Loucy (cell line): ENCODE measurements around the gene TIMP2.

Experiments used
- H2AFZ ChIP-seq: fragments of 200-600 bp; sonication (generic); 2 replicates; pipeline ENCODE4 v1.6.0; 2016; ENCODE audit warnings: antibody characterized with exemption, mild to moderate bottlenecking, low read length, moderate library complexity
- H3F3A ChIP-seq: fragments of 200-600 bp; 2 replicates; pipeline ENCODE4 v1.6.0; 2016; ENCODE audit warnings: antibody characterized with exemption, low read depth, mild to moderate bottlenecking
- H3K27me3 ChIP-seq: fragments of 200-600 bp; sonication (generic); 2 replicates; pipeline ENCODE4 v1.6.1; 2014; ENCODE audit warnings: low read length, mild to moderate bottlenecking; ENCODE audit not compliant: insufficient read depth, poor library complexity, severe bottlenecking
- H3K36me3 ChIP-seq: fragments of 200-600 bp; sonication (generic); 2 replicates; pipeline ENCODE4 v1.6.1; 2016; ENCODE audit warnings: low read length; ENCODE audit not compliant: insufficient read depth
- H3K4me1 ChIP-seq: fragments of 200-600 bp; sonication (generic); 2 replicates; pipeline ENCODE4 v1.5.1; 2014; ENCODE audit warnings: low read length, mild to moderate bottlenecking; ENCODE audit not compliant: insufficient read depth, poor library complexity, severe bottlenecking
- H3K4me2 ChIP-seq: fragments of 200-600 bp; sonication (generic); 2 replicates; pipeline ENCODE4 v1.6.0; 2014; ENCODE audit warnings: antibody characterized with exemption, low read length, low read depth, mild to moderate bottlenecking; ENCODE audit not compliant: poor library complexity, severe bottlenecking
- H3K4me3 ChIP-seq: fragments of 200-600 bp; sonication (generic); 2 replicates; pipeline ENCODE4 v1.5.1; 2014; ENCODE audit warnings: low read length, mild to moderate bottlenecking, mixed read lengths; ENCODE audit not compliant: poor library complexity, severe bottlenecking
- H3K79me2 ChIP-seq: fragments of 200-600 bp; sonication (generic); 2 replicates; pipeline ENCODE4 v1.6.1; 2014; ENCODE audit warnings: low read length; ENCODE audit not compliant: insufficient read depth
- H3K9ac ChIP-seq: fragments of 200-600 bp; sonication (generic); 2 replicates; pipeline ENCODE4 v1.6.0; 2014; ENCODE audit warnings: mild to moderate bottlenecking, low read depth, low read length, moderate library complexity; ENCODE audit not compliant: poor library complexity, severe bottlenecking
- H3K9me2 ChIP-seq: fragments of 200-600 bp; sonication (generic); replicated peaks from 2 replicates; pipeline ENCODE4 v1.6.1; 2016; ENCODE audit warnings: low read depth, low read length, mixed read lengths
- H3K9me3 ChIP-seq: fragments of 200-600 bp; sonication (generic); 2 replicates; pipeline ENCODE4 v1.6.1; 2014; ENCODE audit warnings: mild to moderate bottlenecking, antibody characterized with exemption, low read length, low read depth; ENCODE audit not compliant: insufficient read depth
- H4K20me1 ChIP-seq: fragments of 200-600 bp; sonication (generic); 2 replicates; pipeline ENCODE4 v1.6.0; 2014; ENCODE audit warnings: antibody characterized with exemption, low read length, mild to moderate bottlenecking; ENCODE audit not compliant: insufficient read depth, poor library complexity, severe bottlenecking
- CTCF ChIP-seq: fragments of 200-600 bp; sonication (generic); conservative IDR thresholded peaks from 2 replicates; pipeline ENCODE4 v1.5.1; 2014; ENCODE audit warnings: mild to moderate bottlenecking, antibody characterized with exemption, low read length
- EZH2phosphoT487 ChIP-seq: fragments of 200-600 bp; IDR thresholded peaks from 2 replicates; pipeline ENCODE4 v1.6.1; 2018; ENCODE audit warnings: antibody characterized with exemption, mild to moderate bottlenecking, moderate library complexity, borderline replicate concordance

The TIMP2 gene

GRCh38 chr17:78972507-78973105 lies 47.4 kb upstream of the TIMP2 start:
- Histone ChIP-seq H3K4me2 (no peak overlapping the region), H3K4me3 (no peak overlapping the region), H3K4me1 (no peaks in the 10 kb centered on the region), H3K79me2 (no peaks in the 10 kb centered on the region), H3K27me3 (no peaks in the 10 kb centered on the region), H3K36me3 (no peaks in the 10 kb centered on the region), H2AFZ (no peak overlapping the region), H3K9ac (no peak overlapping the region), H4K20me1 (no peaks in the 10 kb centered on the region), H3K9me2 (no peaks in the 10 kb centered on the region), H3K9me3 (no peaks in the 10 kb centered on the region), H3F3A (no peaks in the 10 kb centered on the region)
- TF ChIP-seq EZH2phosphoT487 = no peak
- TF ChIP-seq CTCF = no peak

- Histone ChIP-seq H3K4me3 (no peak overlapping the region), H4K20me1 (no peaks in the 10 kb centered on the region), H3K9me2 (no peaks in the 10 kb centered on the region), H3K36me3 (no peaks in the 10 kb centered on the region), H3K4me1 (no peaks in the 10 kb centered on the region), H3K9ac (no peak overlapping the region), H3K9me3 (no peaks in the 10 kb centered on the region), H3K27me3 (no peaks in the 10 kb centered on the region), H3F3A (no peaks in the 10 kb centered on the region), H2AFZ (no peak overlapping the region), H3K79me2 (no peaks in the 10 kb centered on the region), H3K4me2 (no peak overlapping the region)
- TF ChIP-seq EZH2phosphoT487 (no peak), CTCF (no peak)
Measured at GRCh38 chr17:78971756-78972506, 46.7 kb upstream of the TIMP2 start.

GRCh38 chr17:78970834-78971755 lies 45.9 kb upstream of the TIMP2 start:
- Histone ChIP-seq H3F3A (no peaks in the 10 kb centered on the region), H3K36me3 (no peaks in the 10 kb centered on the region), H3K27me3 (no peaks in the 10 kb centered on the region), H3K9ac (no peak overlapping the region), H2AFZ (no peak overlapping the region), H3K4me2 (no peak overlapping the region), H3K79me2 (no peaks in the 10 kb centered on the region), H3K4me1 (no peaks in the 10 kb centered on the region), H3K9me2 (no peaks in the 10 kb centered on the region), H3K9me3 (no peaks in the 10 kb centered on the region), H3K4me3 (no peak overlapping the region), H4K20me1 (no peaks in the 10 kb centered on the region)
- peak; percentile 90 for TF ChIP-seq CTCF
- no peak for TF ChIP-seq EZH2phosphoT487
